T-helper 2 cell (primary cell): Measurements from ENCODE around the gene PKIB.
"Not testable (repeated sequence)": the region's sequence is repeated elsewhere in the genome, so short reads cannot be mapped to it uniquely, and the experiment has no call there.

ENCODE experiments used
- DNase-seq, 5 experiments: peaks; one replicate each; pipeline versions ENCODE4 v3.0.0 to v3.0.0-alpha.2; 2012 to 2022

The PKIB gene

GRCh38 chr6:122712448-122713137, 102.4 kb downstream of the PKIB start:
- DNase-seq: no peak

- DNase-seq: no peak
Observed at GRCh38 chr6:122713138-122713537, 102.9 kb downstream of the PKIB start.

- DNase-seq: no peak
Observed at GRCh38 chr6:122714059-122714458, 103.9 kb downstream of the PKIB start.

GRCh38 chr6:122715725-122716124, 105.5 kb downstream of the PKIB start:
- DNase-seq: no peak

GRCh38 chr6:122717350-122717749, 107.1 kb downstream of the PKIB start:
- no peak for DNase-seq

GRCh38 chr6:122718616-122719015, 108.4 kb downstream of the PKIB start:
- DNase-seq: no peak

GRCh38 chr6:122719176-122719575, 109.0 kb downstream of the PKIB start:
- no peak for DNase-seq

GRCh38 chr6:122722746-122723145, 112.5 kb downstream of the PKIB start:
- no peak for DNase-seq

- DNase-seq: no peak
Observed at GRCh38 chr6:122726649-122727048, 116.4 kb downstream of the PKIB start.

GRCh38 chr6:122727244-122727643, 117.0 kb downstream of the PKIB start:
- no peak for DNase-seq

- no peak for DNase-seq
Observed at GRCh38 chr6:122730334-122730733, 120.1 kb downstream of the PKIB start.

- DNase-seq: peak in 1 of 5 experiments; percentile 35
Observed at GRCh38 chr6:122730775-122731386, 120.7 kb downstream of the PKIB start.

GRCh38 chr6:122733259-122733658, 123.1 kb downstream of the PKIB start:
- no peak for DNase-seq

GRCh38 chr6:122734529-122735395, 124.6 kb downstream of the PKIB start:
- DNase-seq: no peak

- no peak for DNase-seq
Observed at GRCh38 chr6:122735582-122735981, 125.4 kb downstream of the PKIB start.

- DNase-seq: no peak
Observed at GRCh38 chr6:122736163-122736562, 126.0 kb downstream of the PKIB start.

GRCh38 chr6:122736616-122737015, 126.4 kb downstream of the PKIB start:
- DNase-seq: no peak

- DNase-seq: no peak
Observed at GRCh38 chr6:122740091-122740490, 129.9 kb downstream of the PKIB start.

- DNase-seq: no peak
Observed at GRCh38 chr6:122740936-122741335, 130.7 kb downstream of the PKIB start.

GRCh38 chr6:122744247-122744646, 134.0 kb downstream of the PKIB start:
- not testable (repeated sequence) for DNase-seq

GRCh38 chr6:122744856-122745255, 134.7 kb downstream of the PKIB start:
- not testable (repeated sequence) for DNase-seq

- no peak for DNase-seq
Observed at GRCh38 chr6:122746688-122747087, 136.5 kb downstream of the PKIB start.

- no peak for DNase-seq
Observed at GRCh38 chr6:122747573-122747972, 137.4 kb downstream of the PKIB start.

- not testable (repeated sequence) for DNase-seq
Observed at GRCh38 chr6:122748945-122749344, 138.7 kb downstream of the PKIB start.
